ENCODE results near the gene DNAJC4.
A peak's percentile ranks its signal among the peaks of the same experiment; 100 is the strongest.

DNAJC4 gene

GRCh38 chr11:64206457-64207255 lies 23.7 kb upstream of the DNAJC4 start, which contains the start of gene FERMT3:
TSS of gene FERMT3 (plus strand) at chr11:64206721. CDS start at chr11:64207365, 644 bp downstream.
- H3K4me3 ChIP-seq (replicated peaks; ENCODE audit: low read depth, low read length): peak within 1 kb of the TSS; percentile 70
- TF ChIP-seq, protein P1, sequence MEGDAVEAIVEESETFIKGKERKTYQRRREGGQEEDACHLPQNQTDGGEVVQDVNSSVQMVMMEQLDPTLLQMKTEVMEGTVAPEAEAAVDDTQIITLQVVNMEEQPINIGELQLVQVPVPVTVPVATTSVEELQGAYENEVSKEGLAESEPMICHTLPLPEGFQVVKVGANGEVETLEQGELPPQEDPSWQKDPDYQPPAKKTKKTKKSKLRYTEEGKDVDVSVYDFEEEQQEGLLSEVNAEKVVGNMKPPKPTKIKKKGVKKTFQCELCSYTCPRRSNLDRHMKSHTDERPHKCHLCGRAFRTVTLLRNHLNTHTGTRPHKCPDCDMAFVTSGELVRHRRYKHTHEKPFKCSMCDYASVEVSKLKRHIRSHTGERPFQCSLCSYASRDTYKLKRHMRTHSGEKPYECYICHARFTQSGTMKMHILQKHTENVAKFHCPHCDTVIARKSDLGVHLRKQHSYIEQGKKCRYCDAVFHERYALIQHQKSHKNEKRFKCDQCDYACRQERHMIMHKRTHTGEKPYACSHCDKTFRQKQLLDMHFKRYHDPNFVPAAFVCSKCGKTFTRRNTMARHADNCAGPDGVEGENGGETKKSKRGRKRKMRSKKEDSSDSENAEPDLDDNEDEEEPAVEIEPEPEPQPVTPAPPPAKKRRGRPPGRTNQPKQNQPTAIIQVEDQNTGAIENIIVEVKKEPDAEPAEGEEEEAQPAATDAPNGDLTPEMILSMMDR (IDR thresholded peaks at IDR 0.05; ENCODE audit: insufficient read depth, low read length, poor library complexity, severe bottlenecking): no peak
- peak; percentile 81 for DNase-seq (ENCODE audit: extremely low read depth, insufficient read length)
- peaks cover 40% of the 10 kb centered on the region for H3K36me3 ChIP-seq (ENCODE audit: control insufficient read depth, insufficient read depth, low read length)
- no peaks in the 10 kb centered on the region for H3K27me3 ChIP-seq (replicated peaks; ENCODE audit: control insufficient read depth, insufficient read depth, low read length)

DNA sequence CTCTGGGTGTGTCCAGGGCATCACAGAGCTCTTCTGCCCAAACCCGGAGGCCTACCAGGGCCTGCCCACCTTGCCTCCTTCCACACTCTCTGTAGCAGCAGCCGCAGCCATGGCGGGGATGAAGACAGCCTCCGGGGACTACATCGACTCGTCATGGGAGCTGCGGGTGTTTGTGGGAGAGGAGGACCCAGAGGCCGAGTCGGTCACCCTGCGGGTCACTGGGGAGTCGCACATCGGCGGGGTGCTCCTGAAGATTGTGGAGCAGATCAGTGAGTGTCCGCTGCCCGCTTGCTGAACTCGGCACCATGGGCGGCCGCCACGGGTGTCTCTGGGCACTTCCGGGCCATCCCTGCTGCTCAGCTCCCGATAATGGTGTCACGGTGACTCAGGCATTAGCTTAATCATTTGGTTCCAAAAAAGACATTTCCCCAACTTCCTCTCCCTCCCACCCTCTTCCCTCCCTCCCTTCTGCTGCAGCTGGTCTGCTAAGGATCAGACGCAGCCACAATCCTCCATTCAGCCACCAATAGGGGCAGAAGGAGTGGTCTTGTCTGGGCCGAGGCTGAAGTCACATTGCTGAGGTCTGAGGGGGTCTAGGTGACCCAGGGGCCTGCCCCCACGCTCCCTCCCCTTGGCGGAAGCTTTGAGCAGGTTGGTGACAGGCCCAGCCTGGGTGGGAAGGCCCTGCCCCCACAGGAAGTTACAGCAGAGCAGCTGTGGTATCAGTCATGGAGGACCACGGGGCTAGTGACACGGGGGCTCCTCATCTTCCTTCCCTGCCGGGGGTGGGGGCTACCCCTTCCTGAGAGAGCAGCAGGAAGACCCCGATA lies 22.9 kb upstream of the DNAJC4 start:
- H3K4me3 ChIP-seq (replicated peaks; ENCODE audit: low read depth, low read length): peak overlapping the region; percentile 70
- TF ChIP-seq, protein P1 (IDR thresholded peaks at IDR 0.05; ENCODE audit: insufficient read depth, low read length, poor library complexity, severe bottlenecking): no peak

GRCh38 chr11:64208086-64208795 lies 22.1 kb upstream of the DNAJC4 start:
- no peaks in the 10 kb centered on the region for H3K27me3 ChIP-seq (replicated peaks; ENCODE audit: control insufficient read depth, insufficient read depth, low read length)
- peaks cover 41% of the 10 kb centered on the region for H3K36me3 ChIP-seq (ENCODE audit: control insufficient read depth, insufficient read depth, low read length)
- TF ChIP-seq, protein P1 (IDR thresholded peaks at IDR 0.05; ENCODE audit: insufficient read depth, low read length, poor library complexity, severe bottlenecking): no peak
- no peak for DNase-seq (ENCODE audit: extremely low read depth, insufficient read length)
- H3K4me3 ChIP-seq (replicated peaks; ENCODE audit: low read depth, low read length): peak overlapping the region; percentile 70

More for the DNA sequence above, 22.9 kb upstream of the DNAJC4 start:
- DNase-seq (ENCODE audit: extremely low read depth, insufficient read length): peak; percentile 85
- H3K27me3 ChIP-seq (replicated peaks; ENCODE audit: control insufficient read depth, insufficient read depth, low read length): no peaks in the 10 kb centered on the region
- H3K36me3 ChIP-seq (ENCODE audit: control insufficient read depth, insufficient read depth, low read length): peaks cover 47% of the 10 kb centered on the region

- H3K36me3 ChIP-seq (ENCODE audit: control insufficient read depth, insufficient read depth, low read length): peaks cover 35% of the 10 kb centered on the region
- H3K4me3 ChIP-seq (replicated peaks; ENCODE audit: low read depth, low read length): peak overlapping the region; percentile 70; the same call in 1 of the 2 replicates
- H3K27me3 ChIP-seq (replicated peaks; ENCODE audit: control insufficient read depth, insufficient read depth, low read length): no peaks in the 10 kb centered on the region
- no peak for DNase-seq (ENCODE audit: extremely low read depth, insufficient read length)
- TF ChIP-seq, protein P1 (IDR thresholded peaks at IDR 0.05; ENCODE audit: insufficient read depth, low read length, poor library complexity, severe bottlenecking): no peak
Measured at GRCh38 chr11:64208796-64209562, 21.4 kb upstream of the DNAJC4 start.

GRCh38 chr11:64209563-64209843 lies 20.8 kb upstream of the DNAJC4 start:
- Histone ChIP-seq H3K27me3 (replicated peaks; ENCODE audit: control insufficient read depth, insufficient read depth, low read length) (no peaks in the 10 kb centered on the region), H3K4me3 (replicated peaks; ENCODE audit: low read depth, low read length) (no peak overlapping the region), H3K36me3 (ENCODE audit: control insufficient read depth, insufficient read depth, low read length) (peaks cover 30% of the 10 kb centered on the region)
- DNase-seq (ENCODE audit: extremely low read depth, insufficient read length): no peak
- TF ChIP-seq, protein P1 (IDR thresholded peaks at IDR 0.05; ENCODE audit: insufficient read depth, low read length, poor library complexity, severe bottlenecking): no peak

Measured in GM06990 (cell line).